Heart left ventricle (tissue), 13 donors: ENCODE results near the gene GYS1.

Source experiments
- POLR2A ChIP-seq, 2 donors: fragments of 450-650 bp; IDR thresholded peaks; one replicate each; pipeline ENCODE4 v1.6.1; 2017; ENCODE audit warnings: antibody characterized with exemption in 2 of 2, mild to moderate bottlenecking in 2 of 2, moderate library complexity in 2 of 2
- TF ChIP-seq, protein P1 (sequence below), 12 donors: fragments of 200-600 bp; sonication (generic) in 4 of 12; IDR thresholded peaks; one replicate each; pipeline versions ENCODE4 v1.5.0 to v1.8.0; 2018 to 2022; ENCODE audit warnings: antibody characterized with exemption in 12 of 12, mild to moderate bottlenecking in 5 of 12
- donor health status: ischemic (EF 13 %, LVEDD 7.1; RV severe dilation, severe dysfunction).
- donor health status: DM: no; HTN: yes; CAD: no.
- donor health status: DM: no; HTN: no; CAD: no.
- donor health status: ischemic (EF 25% LVEDD 6.9; RV normal size, moderate dysfunction).
- donor health status: ischemic (EF 25% LVEDD 5.7; RV mildly dilated, moderate dysfunction).
- donor health status: ischemic (EF 35%, LVEDD 5.7; RV mildly dilated, moderate dysfunction).
- donor health status: nonischemic (EF 11% LVEDD 7.7; RV severe dilation, severe dysfunction).
- donor health status: DM: yes; HTN: yes; CAD: no.
- donor health status: PGD.
- donor health status: ischemic (EF 29% LVEDD 5.4; RV normal size, mild dysfunction).
- donor health status: nonischemic (EF 23%, LVEDD 6.1; RV moderate dilation, normal function).

DNA sequence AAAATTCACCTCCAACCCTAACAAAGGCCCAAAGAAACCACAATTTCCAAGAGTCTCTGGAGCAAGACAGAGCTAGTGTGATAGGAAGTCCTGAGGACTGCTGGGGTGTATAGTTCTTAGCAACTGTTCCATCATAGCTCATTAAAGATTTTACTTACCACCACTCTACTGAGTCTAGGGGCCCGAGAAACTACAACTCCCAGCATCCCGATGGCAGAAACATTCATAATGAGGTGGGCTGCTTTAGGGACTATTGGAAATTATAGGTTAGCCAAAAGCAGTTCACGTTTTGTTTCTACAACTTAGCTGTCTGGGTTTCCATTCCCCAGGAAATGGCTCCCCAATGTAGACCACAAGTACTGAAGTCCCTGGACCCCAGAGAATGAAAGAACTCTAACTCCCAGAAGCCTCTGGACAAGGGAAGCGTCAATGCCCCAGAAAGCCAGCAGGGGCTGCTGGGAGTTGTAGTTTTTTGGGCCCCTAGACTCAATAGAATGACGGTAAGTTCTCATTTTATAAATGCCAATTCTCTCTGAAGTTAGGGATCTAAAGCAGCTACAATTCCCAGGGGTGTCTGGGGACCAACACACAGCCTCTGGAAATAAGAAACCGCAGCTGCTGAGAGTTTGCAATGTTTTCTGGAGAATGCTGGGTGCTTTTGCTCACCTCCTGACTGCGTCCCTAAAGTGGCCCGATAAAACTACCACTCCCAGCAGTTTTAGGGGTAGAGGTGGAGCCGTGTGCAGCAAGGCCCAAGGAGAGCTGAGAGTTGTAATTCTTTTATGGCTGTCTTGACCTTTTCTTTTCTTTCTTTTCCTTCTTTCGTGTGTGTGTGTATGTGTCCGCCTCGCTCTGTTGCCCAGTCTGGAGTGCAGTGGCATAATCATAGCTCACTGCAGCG lies 16.9 kb downstream of the GYS1 start:
- TF ChIP-seq, protein P1, sequence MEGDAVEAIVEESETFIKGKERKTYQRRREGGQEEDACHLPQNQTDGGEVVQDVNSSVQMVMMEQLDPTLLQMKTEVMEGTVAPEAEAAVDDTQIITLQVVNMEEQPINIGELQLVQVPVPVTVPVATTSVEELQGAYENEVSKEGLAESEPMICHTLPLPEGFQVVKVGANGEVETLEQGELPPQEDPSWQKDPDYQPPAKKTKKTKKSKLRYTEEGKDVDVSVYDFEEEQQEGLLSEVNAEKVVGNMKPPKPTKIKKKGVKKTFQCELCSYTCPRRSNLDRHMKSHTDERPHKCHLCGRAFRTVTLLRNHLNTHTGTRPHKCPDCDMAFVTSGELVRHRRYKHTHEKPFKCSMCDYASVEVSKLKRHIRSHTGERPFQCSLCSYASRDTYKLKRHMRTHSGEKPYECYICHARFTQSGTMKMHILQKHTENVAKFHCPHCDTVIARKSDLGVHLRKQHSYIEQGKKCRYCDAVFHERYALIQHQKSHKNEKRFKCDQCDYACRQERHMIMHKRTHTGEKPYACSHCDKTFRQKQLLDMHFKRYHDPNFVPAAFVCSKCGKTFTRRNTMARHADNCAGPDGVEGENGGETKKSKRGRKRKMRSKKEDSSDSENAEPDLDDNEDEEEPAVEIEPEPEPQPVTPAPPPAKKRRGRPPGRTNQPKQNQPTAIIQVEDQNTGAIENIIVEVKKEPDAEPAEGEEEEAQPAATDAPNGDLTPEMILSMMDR (IDR thresholded peaks at IDR 0.05): peak in 3 of 12 donors; percentile 7 to 28 (median 13)
- no peak for TF ChIP-seq POLR2A (IDR thresholded peaks at IDR 0.05)
